GM19463 (cell line): ENCODE data around the gene TYSND1.
"Not testable (repeated sequence)": the region's sequence is repeated elsewhere in the genome, so short reads cannot be mapped to it uniquely, and the experiment has no call there.

Source experiments
- ATAC-seq: cut with Tn5 transposase; IDR thresholded peaks from one replicate; pipeline ENCODE4 v1.9.1; 2021; ENCODE audit warnings: mild to moderate bottlenecking, moderate library complexity; ENCODE audit not compliant: unreplicated experiment

TYSND1 gene

GRCh38 chr10:70135684-70136083 lies 10.8 kb downstream of the TYSND1 start:
- ATAC-seq, result no peak

- no peak for ATAC-seq
These were observed 11.5 kb downstream of the TYSND1 start for GRCh38 chr10:70135046-70135445.

GRCh38 chr10:70132098-70133029 lies 14.1 kb downstream of the TYSND1 start, which contains the start of gene AIFM2:
TSS of gene AIFM2 (minus strand) at chr10:70132825. CDS start at chr10:70124084, 8,741 bp downstream.
- ATAC-seq, result peak; percentile 85

- no peak for ATAC-seq
These were observed 15.0 kb downstream of the TYSND1 start for GRCh38 chr10:70131560-70131937.

- ATAC-seq, result no peak
These were observed 15.5 kb downstream of the TYSND1 start for GRCh38 chr10:70130878-70131559.

- no peak for ATAC-seq
These were observed 19.7 kb downstream of the TYSND1 start for GRCh38 chr10:70126700-70127395.

- no peak for ATAC-seq
These were observed 20.5 kb downstream of the TYSND1 start for GRCh38 chr10:70125918-70126552.

- no peak for ATAC-seq
These were observed 21.6 kb downstream of the TYSND1 start for GRCh38 chr10:70124918-70125317.

GRCh38 chr10:70124415-70124814 lies 22.1 kb downstream of the TYSND1 start:
- no peak for ATAC-seq

- ATAC-seq, result no peak
These were observed 22.7 kb downstream of the TYSND1 start for GRCh38 chr10:70123817-70124216.

- not testable (repeated sequence) for ATAC-seq
These were observed 23.3 kb downstream of the TYSND1 start for GRCh38 chr10:70123166-70123565.

GRCh38 chr10:70122742-70123141 lies 23.8 kb downstream of the TYSND1 start:
- ATAC-seq, result no peak

- ATAC-seq, result no peak
These were observed 25.1 kb downstream of the TYSND1 start for GRCh38 chr10:70121281-70121949.

GRCh38 chr10:70120417-70120816 lies 26.1 kb downstream of the TYSND1 start:
- ATAC-seq, result no peak

GRCh38 chr10:70119623-70120022 lies 26.9 kb downstream of the TYSND1 start:
- no peak for ATAC-seq

GRCh38 chr10:70119197-70119596 lies 27.3 kb downstream of the TYSND1 start:
- no peak for ATAC-seq

- no peak for ATAC-seq
These were observed 28.3 kb downstream of the TYSND1 start for GRCh38 chr10:70118196-70118595.

- no peak for ATAC-seq
These were observed 28.9 kb downstream of the TYSND1 start for GRCh38 chr10:70117646-70118045.

GRCh38 chr10:70115948-70116682 lies 30.4 kb downstream of the TYSND1 start:
- ATAC-seq, result peak; percentile 53

GRCh38 chr10:70114902-70115301 lies 31.6 kb downstream of the TYSND1 start:
- no peak for ATAC-seq
